GM21576 (cell line): ENCODE measurements around the gene SDHC.

Source experiments
- ATAC-seq: cut with Tn5 transposase; IDR thresholded peaks from one replicate; pipeline ENCODE4 v1.9.1; 2021; ENCODE audit warnings: mild to moderate bottlenecking, moderate library complexity; ENCODE audit not compliant: unreplicated experiment

The SDHC gene

GRCh38 chr1:161314201-161314981 lies at the start of gene SDHC:
Gene SDHC, plus strand, starts transcription at chr1:161314381. Its CDS starts 25 bp downstream, at chr1:161314406.
- peak; percentile 96 for ATAC-seq

- no peak for ATAC-seq
Measured at GRCh38 chr1:161265305-161265704, 48.9 kb upstream of the SDHC start.

GRCh38 chr1:161266202-161266601 lies 48.0 kb upstream of the SDHC start:
- ATAC-seq = no peak

- no peak for ATAC-seq
Measured at GRCh38 chr1:161266836-161267235, 47.3 kb upstream of the SDHC start.

- no peak for ATAC-seq
Measured at GRCh38 chr1:161267321-161267720, 46.9 kb upstream of the SDHC start.

- ATAC-seq = no peak
Measured at GRCh38 chr1:161273402-161273801, 40.8 kb upstream of the SDHC start.

- no peak for ATAC-seq
Measured at GRCh38 chr1:161274874-161275273, 39.3 kb upstream of the SDHC start.

- ATAC-seq = no peak
Measured at GRCh38 chr1:161282991-161283390, 31.2 kb upstream of the SDHC start.

GRCh38 chr1:161285113-161285512 lies 29.1 kb upstream of the SDHC start:
- ATAC-seq = no peak

- ATAC-seq = no peak
Measured at GRCh38 chr1:161285521-161285920, 28.7 kb upstream of the SDHC start.

- no peak for ATAC-seq
Measured at GRCh38 chr1:161287482-161288054, 26.6 kb upstream of the SDHC start.

GRCh38 chr1:161290779-161291178 lies 23.4 kb upstream of the SDHC start:
- ATAC-seq = no peak

- no peak for ATAC-seq
Measured at GRCh38 chr1:161297415-161297814, 16.8 kb upstream of the SDHC start.

- no peak for ATAC-seq
Measured at GRCh38 chr1:161298116-161298515, 16.1 kb upstream of the SDHC start.

GRCh38 chr1:161299347-161299746 lies 14.8 kb upstream of the SDHC start:
- no peak for ATAC-seq

- no peak for ATAC-seq
Measured at GRCh38 chr1:161300478-161300877, 13.7 kb upstream of the SDHC start.

GRCh38 chr1:161304927-161305866 lies 9.0 kb upstream of the SDHC start:
- ATAC-seq = peak; percentile 3

- peak; percentile 75 for ATAC-seq
Measured at GRCh38 chr1:161305867-161306519, 8.2 kb upstream of the SDHC start.

GRCh38 chr1:161307230-161307768 lies 6.9 kb upstream of the SDHC start:
- ATAC-seq = no peak

GRCh38 chr1:161307892-161308638 lies 6.1 kb upstream of the SDHC start:
- ATAC-seq = no peak
